HCT116 (cell line): ENCODE data around the gene CPED1. TPM values are rescaled to one million over a fixed set of nuclear protein-coding genes. Genes with fewer than 3 reads are reported as not detected.

ENCODE experiments used
- ATAC-seq: fragments of 200-7000 bp; cut with Tn5 transposase; 2 replicates; pipeline ENCODE4 v1.9.1; 2020; ENCODE audit warnings: mild to moderate bottlenecking, moderate library complexity
- BruUV-seq: library from RNA; stranded (reverse); fragments of 400-500 nt; replicated peaks from 2 replicates; lab custom pipeline; 2021; lab: Mats Ljungman, UMichigan
- CTCF ChIA-PET: fragments of 300-600 bp; sonication (Branson Sonifier 250); formaldehyde crosslinking; loops from one replicate; lab custom pipeline; 2021; ENCODE audit warnings: antibody characterized with exemption; lab: Charles Lee
- POLR2A ChIA-PET: fragments of 300-600, 350-600 bp; sonication (Branson Sonifier 250); formaldehyde crosslinking; loops from one replicate; lab custom pipeline; 2021; ENCODE audit warnings: antibody characterized with exemption; lab: Charles Lee
- RAD21 ChIA-PET, 2 experiments: fragments of 300-600 bp; sonication (Branson Sonifier 250); formaldehyde crosslinking; loops; one replicate each; lab custom pipeline; 2023; ENCODE audit warnings: low total read pairs in 2 of 2; ENCODE audit not compliant: uncharacterized antibody in 2 of 2, unreplicated experiment in 2 of 2, low non-redundant PET in 1 of 2; lab: Charles Lee
- DNase-seq: peaks from one replicate; pipeline ENCODE4 v3.0.0-alpha.2; 2010; ENCODE audit warnings: low read depth, low spot score
- H2AFZ ChIP-seq: fragments of 200-600 bp; shearing (Covaris generic), sonication (generic); 2 replicates; pipeline ENCODE4 v1.6.1; 2017; ENCODE audit warnings: low read depth, mixed run types, mixed read lengths, antibody characterized with exemption, low read length; ENCODE audit not compliant: poor library complexity, severe bottlenecking
- H3K27ac ChIP-seq: 2 replicates; pipeline ENCODE4 v1.5.1; 2012; ENCODE audit warnings: low read depth, low read length
- H3K27me3 ChIP-seq: fragments of 200-600 bp; sonication (generic); 2 replicates; pipeline ENCODE4 v1.6.1; 2016; ENCODE audit warnings: mixed run types, low read length, mixed read lengths; ENCODE audit not compliant: insufficient read depth
- H3K36me3 ChIP-seq, 2 experiments: fragments of 200-500 bp in 1 of 2; fragments of 200-600 bp in 1 of 2; sonication (Bioruptor generic) in 1 of 2; sonication (generic) in 1 of 2; 2 replicates each; pipeline versions ENCODE4 v1.5.1 to v1.6.1; 2014 to 2016; ENCODE audit warnings: low read length in 2 of 2, inconsistent platforms in 1 of 2, mixed read lengths in 1 of 2, mixed run types in 1 of 2; ENCODE audit not compliant: insufficient read depth in 2 of 2, control insufficient read depth in 1 of 2
- H3K4me1 ChIP-seq, 2 experiments: fragments of 200-600 bp in 1 of 2; sonication (generic) in 1 of 2; 2 replicates each; pipeline versions ENCODE4 v1.5.1 to v1.6.1; 2012 to 2017; ENCODE audit warnings: low read length in 2 of 2, inconsistent platforms in 1 of 2, mild to moderate bottlenecking in 1 of 2, mixed read lengths in 1 of 2, mixed run types in 1 of 2, moderate library complexity in 1 of 2; ENCODE audit not compliant: insufficient read depth in 2 of 2, control insufficient read depth in 1 of 2
- H3K4me2 ChIP-seq: fragments of 200-600 bp; sonication (generic); 2 replicates; pipeline ENCODE4 v1.6.1; 2017; ENCODE audit warnings: mixed run types, low read length, mixed read lengths
- H3K4me3 ChIP-seq, 2 experiments: fragments of 200-600 bp in 1 of 2; sonication (generic) in 1 of 2; replicated peaks in 1 of 2; 2 replicates each; pipeline ENCODE4 v1.5.1; 2011 to 2016; ENCODE audit warnings: low read length in 2 of 2, control low read depth in 1 of 2, low read depth in 1 of 2, mild to moderate bottlenecking in 1 of 2, mixed read lengths in 1 of 2, mixed run types in 1 of 2
- H3K79me2 ChIP-seq: fragments of 200-600 bp; sonication (generic); 2 replicates; pipeline ENCODE4 v1.6.1; 2017; ENCODE audit warnings: mild to moderate bottlenecking, mixed run types, low read length, moderate library complexity, mixed read lengths; ENCODE audit not compliant: insufficient read depth
- H3K9ac ChIP-seq: fragments of 200-600 bp; sonication (generic); 2 replicates; pipeline ENCODE4 v1.6.1; 2016; ENCODE audit warnings: low read length, mixed read lengths
- H3K9me2 ChIP-seq: fragments of 200-600 bp; sonication (generic), shearing (Covaris generic); 2 replicates; pipeline ENCODE4 v1.6.1; 2017; ENCODE audit warnings: mixed run types, mild to moderate bottlenecking, moderate library complexity; ENCODE audit not compliant: insufficient read depth
- H3K9me3 ChIP-seq, 2 experiments: fragments of 200-500 bp in 1 of 2; fragments of 200-600 bp in 1 of 2; sonication (Bioruptor generic) in 1 of 2; sonication (generic) in 1 of 2; 2 replicates each; pipeline ENCODE4 v1.6.1; 2014 to 2017; ENCODE audit warnings: low read length in 2 of 2, mixed read lengths in 2 of 2, inconsistent platforms in 1 of 2, low read depth in 1 of 2, mild to moderate bottlenecking in 1 of 2, mixed run types in 1 of 2, moderate library complexity in 1 of 2; ENCODE audit not compliant: control insufficient read depth in 1 of 2, insufficient read depth in 1 of 2
- H4K20me1 ChIP-seq: fragments of 200-600 bp; sonication (generic), shearing (Covaris generic); 2 replicates; pipeline ENCODE4 v1.6.1; 2017; ENCODE audit warnings: mixed run types, mild to moderate bottlenecking, moderate library complexity; ENCODE audit not compliant: insufficient read depth
- CBX3 ChIP-seq: IDR thresholded peaks from 2 replicates; pipeline ENCODE4 v1.6.1; 2012; ENCODE audit warnings: low read depth
- CEBPB ChIP-seq: IDR thresholded peaks from 2 replicates; pipeline ENCODE4 v1.6.1; 2012; ENCODE audit warnings: low read depth
- EGR1 ChIP-seq: IDR thresholded peaks from 2 replicates; pipeline ENCODE4 v1.6.1; 2012; ENCODE audit warnings: low read depth
- EZH2 ChIP-seq: fragments of 200-600 bp; sonication (generic); IDR thresholded peaks from 2 replicates; pipeline ENCODE4 v1.6.1; 2017; ENCODE audit warnings: antibody characterized with exemption, mixed run types
- FOSL1 ChIP-seq: IDR thresholded peaks from 2 replicates; pipeline ENCODE4 v1.6.1; 2012; ENCODE audit warnings: low read depth
- JUND ChIP-seq: IDR thresholded peaks from 2 replicates; pipeline ENCODE4 v1.6.1; 2012
- POLR2AphosphoS5 ChIP-seq: IDR thresholded peaks from 2 replicates; pipeline ENCODE4 v1.6.1; 2011; ENCODE audit warnings: mild to moderate bottlenecking, low read depth, low read length, moderate library complexity
- SP1 ChIP-seq: IDR thresholded peaks from 2 replicates; pipeline ENCODE4 v1.6.1; 2012; ENCODE audit warnings: low read depth
- SRF ChIP-seq: IDR thresholded peaks from 2 replicates; pipeline ENCODE4 v1.6.1; 2012; ENCODE audit warnings: low read depth
- YY1 ChIP-seq: IDR thresholded peaks from 2 replicates; pipeline ENCODE4 v1.6.1; 2011; ENCODE audit warnings: low read length, low read depth, moderate library complexity, mild to moderate bottlenecking; ENCODE audit not compliant: insufficient replicate concordance; ENCODE audit errors: extremely low read depth
- ZFX ChIP-seq: fragments of 450-650 bp; IDR thresholded peaks from 2 replicates; pipeline ENCODE4 v1.6.1; 2017
- intact Hi-C: fragments of 100-400 bp; cut with micrococcal nuclease; formaldehyde crosslinking; loops from 2 replicates; pipeline ENCODE4 v1.10.0; 2022
- total RNA-seq: library from RNA; stranded (reverse); gene quantifications from one replicate; pipeline ENCODE4 v1.2.1, GENCODE V29; 2021; ENCODE audit not compliant: unreplicated experiment
- TF ChIP-seq, protein P1 (sequence below), 3 experiments: fragments of 200-600 bp in 1 of 3; sonication (generic) in 1 of 3; IDR thresholded peaks in 2 of 3; conservative IDR thresholded peaks in 1 of 3; 2 replicates each; pipeline ENCODE4 v1.5.1; 2012 to 2017; ENCODE audit warnings: low read depth in 2 of 3, low read length in 2 of 3, antibody characterized with exemption in 1 of 3, borderline replicate concordance in 1 of 3, control low read depth in 1 of 3, mild to moderate bottlenecking in 1 of 3, mixed read lengths in 1 of 3, mixed run types in 1 of 3, moderate library complexity in 1 of 3; ENCODE audit not compliant: insufficient read depth in 1 of 3
- TF ChIP-seq, protein P2 (sequence below): IDR thresholded peaks from 2 replicates; pipeline ENCODE4 v1.6.1; 2012
- TF ChIP-seq, protein P3 (sequence below): IDR thresholded peaks from 2 replicates; pipeline ENCODE4 v1.6.1; 2012; ENCODE audit warnings: low read depth

The CPED1 gene
- total RNA-seq, 1 experiment from 2014 or later, result 1.2 TPM

DNA sequence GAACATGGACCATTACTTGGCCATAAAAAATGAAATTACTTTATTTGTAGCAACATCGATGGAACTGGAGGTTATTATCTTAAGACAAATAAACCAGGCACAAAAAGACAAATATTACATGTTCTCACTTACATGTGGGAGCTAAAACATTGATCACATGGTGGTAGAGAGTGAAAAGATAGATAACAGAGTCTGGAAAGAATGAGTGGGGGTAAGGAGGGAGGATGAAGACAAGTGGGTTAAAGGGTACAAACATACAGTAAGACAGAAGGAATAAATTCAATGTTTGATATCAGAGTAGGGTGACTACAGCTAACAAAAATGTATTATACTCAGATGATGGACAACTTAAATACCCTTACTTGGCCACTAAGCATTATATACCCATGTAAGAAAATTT, 240.3 kb downstream of the CPED1 start:
- ChIA-PET CTCF (no interaction called here), RAD21 (no interaction called here), POLR2A (no interaction called here)
- no peak overlapping the region for H3K4me3 ChIP-seq
- no peaks in the 10 kb centered on the region for H3K27me3 ChIP-seq
- intact Hi-C loops, result no loop called here
- ATAC-seq, result no peak
- no peak overlapping the region for H3K9ac ChIP-seq
- DNase-seq, result no peak
- H3K79me2 ChIP-seq, result no peaks in the 10 kb centered on the region
- H3K4me1 ChIP-seq, result no peaks in the 10 kb centered on the region; a peak in 1 of 4 replicates
- no peaks in the 10 kb centered on the region for H4K20me1 ChIP-seq
- H3K9me2 ChIP-seq, result no peaks in the 10 kb centered on the region; the same call in 1 of the 2 replicates
- H2AFZ ChIP-seq, result no peak overlapping the region
- BruUV-seq, result no TSS peak
- no peak for TF ChIP-seq EZH2
- TF ChIP-seq, protein P1, sequence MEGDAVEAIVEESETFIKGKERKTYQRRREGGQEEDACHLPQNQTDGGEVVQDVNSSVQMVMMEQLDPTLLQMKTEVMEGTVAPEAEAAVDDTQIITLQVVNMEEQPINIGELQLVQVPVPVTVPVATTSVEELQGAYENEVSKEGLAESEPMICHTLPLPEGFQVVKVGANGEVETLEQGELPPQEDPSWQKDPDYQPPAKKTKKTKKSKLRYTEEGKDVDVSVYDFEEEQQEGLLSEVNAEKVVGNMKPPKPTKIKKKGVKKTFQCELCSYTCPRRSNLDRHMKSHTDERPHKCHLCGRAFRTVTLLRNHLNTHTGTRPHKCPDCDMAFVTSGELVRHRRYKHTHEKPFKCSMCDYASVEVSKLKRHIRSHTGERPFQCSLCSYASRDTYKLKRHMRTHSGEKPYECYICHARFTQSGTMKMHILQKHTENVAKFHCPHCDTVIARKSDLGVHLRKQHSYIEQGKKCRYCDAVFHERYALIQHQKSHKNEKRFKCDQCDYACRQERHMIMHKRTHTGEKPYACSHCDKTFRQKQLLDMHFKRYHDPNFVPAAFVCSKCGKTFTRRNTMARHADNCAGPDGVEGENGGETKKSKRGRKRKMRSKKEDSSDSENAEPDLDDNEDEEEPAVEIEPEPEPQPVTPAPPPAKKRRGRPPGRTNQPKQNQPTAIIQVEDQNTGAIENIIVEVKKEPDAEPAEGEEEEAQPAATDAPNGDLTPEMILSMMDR (IDR thresholded peaks at IDR 0.05 in 2 of 3, conservative IDR thresholded peaks at IDR 0.05 in 1 of 3; ENCODE audit: borderline replicate concordance in 1 of 3, insufficient read depth in 1 of 3, low read depth in 2 of 3, low read length in 2 of 3), result no peak
- TF ChIP-seq POLR2AphosphoS5, result no peak
- no peak for TF ChIP-seq CEBPB
- TF ChIP-seq CBX3, result no peak
- no peak for TF ChIP-seq ZFX
- no peak for TF ChIP-seq EGR1
- no peak for TF ChIP-seq YY1
- no peak for TF ChIP-seq FOSL1
- H3K27ac ChIP-seq, result no peak overlapping the region
- no peaks in the 10 kb centered on the region for H3K9me3 ChIP-seq
- H3K4me2 ChIP-seq, result no peak overlapping the region
- H3K36me3 ChIP-seq, result no peaks in the 10 kb centered on the region

DNA sequence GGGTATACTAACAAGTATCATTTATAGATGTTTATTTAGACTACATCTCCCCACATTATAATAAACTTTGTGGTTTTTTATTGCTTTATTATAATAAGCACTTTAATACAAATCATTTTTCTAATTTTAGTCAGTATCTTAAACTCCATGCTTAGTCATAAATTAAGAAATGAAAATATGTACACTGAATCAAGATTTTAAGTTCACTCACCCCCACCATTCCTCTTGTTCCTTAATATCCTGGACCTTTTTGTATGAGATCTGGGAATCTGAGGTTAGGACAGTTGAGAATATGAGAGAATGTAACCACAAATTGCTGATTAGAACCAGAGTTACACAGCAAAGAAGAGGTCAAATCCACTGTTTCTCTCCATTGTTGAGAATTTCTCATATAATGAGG, 246.7 kb downstream of the CPED1 start:
- RAD21 ChIA-PET, result no interaction called here
- Histone ChIP-seq H3K36me3 (no peaks in the 10 kb centered on the region), H3K27ac (no peak overlapping the region), H3K4me3 (no peak overlapping the region), H2AFZ (no peak overlapping the region), H3K4me2 (no peak overlapping the region), H3K9me3 (no peaks in the 10 kb centered on the region), H4K20me1 (no peaks in the 10 kb centered on the region), H3K79me2 (no peaks in the 10 kb centered on the region), H3K9me2 (no peaks in the 10 kb centered on the region), H3K4me1 (no peaks in the 10 kb centered on the region; a peak in 1 of 4 replicates), H3K9ac (no peak overlapping the region), H3K27me3 (no peaks in the 10 kb centered on the region)
- POLR2A ChIA-PET, result no interaction called here
- CTCF ChIA-PET, result no interaction called here
- BruUV-seq, result no TSS peak
- no peak for DNase-seq
- intact Hi-C loops, result no loop called here
- ATAC-seq, result no peak
- TF ChIP-seq, protein P2, sequence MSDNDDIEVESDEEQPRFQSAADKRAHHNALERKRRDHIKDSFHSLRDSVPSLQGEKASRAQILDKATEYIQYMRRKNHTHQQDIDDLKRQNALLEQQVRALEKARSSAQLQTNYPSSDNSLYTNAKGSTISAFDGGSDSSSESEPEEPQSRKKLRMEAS, result no peak
- TF ChIP-seq JUND (no peak), FOSL1 (no peak), EZH2 (no peak), SP1 (no peak), SRF (no peak), ZFX (no peak), CEBPB (no peak)
- TF ChIP-seq, protein P3, sequence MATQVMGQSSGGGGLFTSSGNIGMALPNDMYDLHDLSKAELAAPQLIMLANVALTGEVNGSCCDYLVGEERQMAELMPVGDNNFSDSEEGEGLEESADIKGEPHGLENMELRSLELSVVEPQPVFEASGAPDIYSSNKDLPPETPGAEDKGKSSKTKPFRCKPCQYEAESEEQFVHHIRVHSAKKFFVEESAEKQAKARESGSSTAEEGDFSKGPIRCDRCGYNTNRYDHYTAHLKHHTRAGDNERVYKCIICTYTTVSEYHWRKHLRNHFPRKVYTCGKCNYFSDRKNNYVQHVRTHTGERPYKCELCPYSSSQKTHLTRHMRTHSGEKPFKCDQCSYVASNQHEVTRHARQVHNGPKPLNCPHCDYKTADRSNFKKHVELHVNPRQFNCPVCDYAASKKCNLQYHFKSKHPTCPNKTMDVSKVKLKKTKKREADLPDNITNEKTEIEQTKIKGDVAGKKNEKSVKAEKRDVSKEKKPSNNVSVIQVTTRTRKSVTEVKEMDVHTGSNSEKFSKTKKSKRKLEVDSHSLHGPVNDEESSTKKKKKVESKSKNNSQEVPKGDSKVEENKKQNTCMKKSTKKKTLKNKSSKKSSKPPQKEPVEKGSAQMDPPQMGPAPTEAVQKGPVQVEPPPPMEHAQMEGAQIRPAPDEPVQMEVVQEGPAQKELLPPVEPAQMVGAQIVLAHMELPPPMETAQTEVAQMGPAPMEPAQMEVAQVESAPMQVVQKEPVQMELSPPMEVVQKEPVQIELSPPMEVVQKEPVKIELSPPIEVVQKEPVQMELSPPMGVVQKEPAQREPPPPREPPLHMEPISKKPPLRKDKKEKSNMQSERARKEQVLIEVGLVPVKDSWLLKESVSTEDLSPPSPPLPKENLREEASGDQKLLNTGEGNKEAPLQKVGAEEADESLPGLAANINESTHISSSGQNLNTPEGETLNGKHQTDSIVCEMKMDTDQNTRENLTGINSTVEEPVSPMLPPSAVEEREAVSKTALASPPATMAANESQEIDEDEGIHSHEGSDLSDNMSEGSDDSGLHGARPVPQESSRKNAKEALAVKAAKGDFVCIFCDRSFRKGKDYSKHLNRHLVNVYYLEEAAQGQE, result no peak
- TF ChIP-seq, protein P1 (IDR thresholded peaks at IDR 0.05 in 2 of 3, conservative IDR thresholded peaks at IDR 0.05 in 1 of 3; ENCODE audit: borderline replicate concordance in 1 of 3, insufficient read depth in 1 of 3, low read depth in 2 of 3, low read length in 2 of 3), result no peak
